Endometrial microvascular endothelial cells (primary cell): ENCODE data around the gene SIN3A. TPM values are rescaled to one million over a fixed set of nuclear protein-coding genes. Genes with fewer than 3 reads are reported as not detected.
"Not testable (repeated sequence)": the region's sequence is repeated elsewhere in the genome, so short reads cannot be mapped to it uniquely, and the experiment has no call there.

Source experiments
- in situ Hi-C: cut with HindIII; loops from 2 replicates; pipeline ENCODE4 v1.10.0; 2017; ENCODE audit warnings: low sequenced_read_pairs, low pct_unique_long_range_greater_than_20kb; ENCODE audit errors: inconsistent ontology term
- total RNA-seq: library from RNA; depleted of rRNA; stranded (reverse); fragments of >200 nt; gene quantifications from one replicate; pipeline ENCODE4 v1.2.3, GENCODE V29; 2015; ENCODE audit errors: inconsistent ontology term

The SIN3A gene
- total RNA-seq: 21.0 TPM

DNA sequence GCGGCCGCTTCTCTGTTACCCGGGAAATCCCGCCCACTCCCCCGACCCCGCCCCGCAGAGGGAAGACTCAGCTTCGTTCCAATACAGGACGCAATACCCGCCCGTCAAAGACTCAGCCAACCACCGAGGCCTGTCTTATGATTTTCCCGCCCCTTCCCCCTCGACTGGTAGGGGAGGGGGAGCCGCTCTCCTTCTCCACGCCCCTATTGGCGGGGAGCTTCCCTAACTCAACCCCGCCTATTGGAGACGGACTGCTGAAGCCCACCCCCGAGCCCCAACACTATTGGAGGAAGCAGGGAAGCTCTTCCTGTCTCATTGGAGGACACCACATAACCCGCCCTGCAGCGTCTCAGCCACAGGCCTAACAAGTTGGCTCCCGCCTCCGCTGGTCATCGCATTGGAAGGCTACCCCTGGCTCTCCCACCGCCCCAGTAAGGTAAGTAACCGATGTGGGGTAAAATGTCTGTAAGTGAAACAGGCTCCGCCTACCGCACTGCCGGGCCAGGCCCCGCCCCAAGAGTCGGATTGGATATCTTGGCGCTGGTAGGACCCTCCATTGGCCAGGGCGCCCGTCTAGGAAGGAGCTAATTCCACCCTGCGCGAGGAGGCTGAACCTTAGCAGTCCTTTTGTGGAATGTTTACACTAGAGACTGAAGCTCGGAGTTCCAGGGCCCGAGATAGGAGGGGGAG lies at the start of gene SIN3A:
Gene SIN3A (minus strand): TSS at position 17 of the 690 bp plus-strand sequence. CDS start 21,315 bp downstream, outside the sequence.
- in situ Hi-C loops: no loop called here

DNA sequence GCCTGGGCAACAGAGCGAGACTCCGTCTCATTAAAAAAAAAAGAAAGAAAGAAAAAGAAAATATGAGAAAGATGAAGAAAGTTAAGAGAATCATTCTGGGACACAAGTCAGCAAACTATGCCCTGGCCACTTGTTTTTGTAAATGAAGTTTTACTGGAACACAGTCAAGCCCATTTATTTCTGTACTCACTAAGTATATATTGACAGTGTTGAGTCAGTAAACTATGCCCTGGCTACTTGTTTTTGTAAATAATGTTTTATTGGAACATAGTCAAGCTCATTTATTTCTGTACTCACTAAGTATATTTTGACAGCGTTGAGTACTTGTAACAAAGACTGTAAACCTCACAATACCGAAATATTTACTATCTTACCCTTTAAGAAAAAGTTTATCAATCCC lies 42.2 kb upstream of the SIN3A start:
- in situ Hi-C loops: no loop called here

DNA sequence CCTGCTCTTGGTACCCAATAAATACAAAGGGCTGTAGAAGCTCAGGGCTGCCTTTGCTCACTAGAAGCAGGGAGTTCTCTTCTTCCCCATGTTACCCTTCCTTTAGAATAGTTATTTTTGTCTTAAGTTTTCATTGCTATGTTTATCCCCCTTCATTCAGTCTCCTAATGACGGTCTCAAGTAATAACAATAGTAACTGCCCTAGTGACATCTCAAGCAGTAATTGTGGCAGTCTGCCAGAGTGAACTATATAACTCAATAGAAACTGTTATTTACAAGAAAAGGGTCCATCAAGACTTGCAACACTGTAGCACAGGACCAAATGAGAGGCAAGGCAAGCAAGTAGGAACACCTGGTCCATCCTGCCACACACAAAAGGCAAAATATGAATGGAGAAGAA lies 32.5 kb upstream of the SIN3A start:
- in situ Hi-C loops: no loop called here

DNA sequence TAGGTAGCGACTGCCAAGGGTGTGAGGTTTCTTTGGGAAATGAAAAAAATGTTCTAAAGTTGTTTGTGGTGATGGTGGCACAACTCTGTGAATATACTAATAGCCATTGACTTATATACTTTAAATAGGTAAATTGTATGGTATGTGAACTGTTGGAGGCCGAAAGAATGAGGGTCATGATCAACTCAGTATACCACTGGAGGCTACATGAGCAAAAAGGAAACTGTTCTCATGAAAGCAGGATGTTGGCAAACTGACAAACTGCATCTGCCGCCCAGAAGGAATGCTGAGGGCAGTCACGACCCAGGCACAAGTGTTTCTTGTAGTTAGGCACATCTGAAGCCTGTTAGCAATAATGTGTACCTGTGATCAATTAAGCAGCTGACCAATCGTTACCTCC lies 32.1 kb upstream of the SIN3A start:
- in situ Hi-C loops: not testable (repeated sequence)

DNA sequence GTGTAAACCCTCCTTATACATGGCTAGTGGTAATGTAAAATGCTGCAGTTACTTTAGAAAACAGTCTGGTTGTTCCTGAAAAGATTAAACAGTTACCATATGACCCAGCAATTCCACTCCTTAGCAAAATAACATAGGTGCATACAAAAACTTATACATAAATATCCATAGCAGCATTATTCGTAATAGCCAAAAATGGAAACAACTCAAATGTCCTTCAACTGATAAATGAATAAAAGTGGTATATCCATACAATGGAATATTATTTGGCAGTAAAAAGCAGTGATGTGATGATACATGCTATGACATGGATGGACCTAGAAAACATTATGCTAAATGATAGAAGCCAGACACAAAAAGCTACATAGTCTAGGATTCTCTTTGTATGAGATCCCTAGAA lies 31.6 kb upstream of the SIN3A start:
- in situ Hi-C loops: no loop called here

DNA sequence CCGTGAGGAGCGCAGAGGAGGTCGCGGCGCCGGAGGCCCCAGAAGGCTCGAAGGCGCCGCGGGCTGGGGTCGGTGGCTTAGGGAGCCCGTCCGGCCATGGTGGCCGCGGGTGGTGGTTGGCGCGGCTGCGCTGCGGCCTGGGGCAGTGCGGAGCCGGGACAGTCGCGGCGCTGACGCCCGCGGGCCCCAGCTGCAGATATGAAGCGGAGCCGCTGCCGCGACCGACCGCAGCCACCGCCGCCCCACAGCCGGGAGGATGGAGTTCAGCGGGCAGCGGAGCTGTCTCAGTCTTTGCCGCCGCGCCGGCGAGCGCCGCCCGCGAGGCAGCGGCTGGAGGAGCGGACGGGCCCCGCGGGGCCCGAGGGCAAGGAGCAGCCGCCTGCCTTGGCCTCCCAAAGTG lies 29.0 kb upstream of the SIN3A start:
- in situ Hi-C loops: not testable (repeated sequence)

DNA sequence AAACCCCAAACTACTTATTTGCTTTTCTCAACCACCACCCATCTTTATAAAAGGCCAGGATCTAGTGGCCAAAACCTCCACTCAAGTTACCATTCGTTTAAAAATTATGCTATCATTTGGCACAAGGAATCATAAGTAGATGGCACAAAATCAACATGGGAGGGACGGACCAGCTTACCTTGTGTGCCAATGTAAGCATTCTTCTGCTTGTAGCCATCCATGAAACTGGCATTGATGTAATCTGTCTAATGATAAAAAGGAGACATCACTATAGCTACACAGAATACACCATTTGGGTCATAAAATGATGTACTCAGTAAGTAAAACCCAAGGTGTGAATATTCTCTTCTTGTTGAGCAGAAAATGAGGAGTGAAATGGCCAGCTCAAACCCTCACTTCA lies 28.2 kb upstream of the SIN3A start:
- in situ Hi-C loops: no loop called here

DNA sequence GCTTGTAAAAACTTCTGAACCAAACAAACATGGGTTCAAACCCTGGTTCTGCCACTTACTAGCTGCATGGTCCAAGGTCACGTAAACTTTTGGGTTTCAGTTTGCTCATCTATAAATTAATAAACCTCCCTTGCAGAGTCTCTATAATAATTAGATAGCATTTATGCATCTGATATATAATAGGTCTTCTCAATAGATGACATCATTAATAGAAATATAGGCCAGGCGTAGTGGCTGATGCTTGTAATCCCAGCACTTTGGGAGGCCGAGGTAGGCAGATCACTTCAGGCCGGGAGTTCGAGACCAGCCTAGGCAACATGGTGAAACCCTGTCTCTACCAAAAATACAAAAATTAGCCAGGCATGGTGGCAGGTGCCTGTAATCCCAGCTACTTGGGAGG lies 25.6 kb upstream of the SIN3A start:
- in situ Hi-C loops: not testable (repeated sequence)

DNA sequence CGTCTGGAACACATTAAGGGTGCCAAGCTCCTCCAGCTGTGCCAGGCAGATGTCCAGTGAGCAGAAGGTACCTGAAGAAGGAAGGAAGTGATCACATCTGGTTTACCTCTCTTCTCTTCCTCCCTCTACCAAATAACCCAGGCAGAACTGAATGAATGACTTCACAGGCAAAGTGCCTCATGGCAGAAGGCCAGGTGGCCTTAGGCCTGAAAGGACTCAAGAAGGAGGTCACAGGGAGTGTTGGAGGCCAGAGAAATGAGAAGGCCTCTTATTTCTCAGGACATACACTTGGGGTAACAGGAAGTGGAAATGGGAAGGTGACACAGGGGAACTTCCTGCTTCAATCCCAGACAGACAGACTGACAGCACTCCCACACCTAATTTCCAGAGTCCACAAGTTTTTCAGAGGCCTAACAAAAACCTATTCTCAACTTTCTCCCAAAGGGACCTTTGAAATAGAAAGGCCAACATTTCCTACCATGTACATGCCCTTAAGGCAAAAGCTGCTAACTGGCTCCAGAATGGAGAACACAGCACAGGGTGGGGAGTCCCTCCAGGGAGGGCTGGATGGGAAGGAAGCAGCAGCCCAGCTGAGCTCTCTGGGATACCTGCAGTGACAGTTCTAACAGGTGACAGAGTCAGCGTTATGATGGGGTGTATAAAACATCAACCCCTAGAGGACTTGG lies 17.6 kb upstream of the SIN3A start:
- in situ Hi-C loops: no loop called here

DNA sequence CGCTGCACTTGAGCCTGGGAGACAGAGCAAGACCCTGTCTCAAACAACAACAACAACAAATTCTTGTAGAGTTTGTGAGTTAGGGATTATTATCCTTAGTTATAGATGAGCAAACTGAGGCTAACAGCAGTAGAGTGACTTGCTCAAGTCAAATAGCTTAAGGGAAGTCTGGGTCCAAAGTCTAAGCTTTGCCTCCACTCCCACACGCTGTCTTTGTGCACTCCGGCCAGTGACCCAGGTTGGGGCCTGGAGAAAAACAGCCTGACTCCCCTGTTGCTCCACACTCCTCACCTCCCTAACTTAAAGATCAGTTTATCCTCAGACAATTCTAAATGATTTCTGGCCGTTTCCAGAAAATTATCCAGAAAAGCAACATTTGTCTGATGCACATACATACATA lies 9.2 kb upstream of the SIN3A start:
- in situ Hi-C loops: no loop called here

DNA sequence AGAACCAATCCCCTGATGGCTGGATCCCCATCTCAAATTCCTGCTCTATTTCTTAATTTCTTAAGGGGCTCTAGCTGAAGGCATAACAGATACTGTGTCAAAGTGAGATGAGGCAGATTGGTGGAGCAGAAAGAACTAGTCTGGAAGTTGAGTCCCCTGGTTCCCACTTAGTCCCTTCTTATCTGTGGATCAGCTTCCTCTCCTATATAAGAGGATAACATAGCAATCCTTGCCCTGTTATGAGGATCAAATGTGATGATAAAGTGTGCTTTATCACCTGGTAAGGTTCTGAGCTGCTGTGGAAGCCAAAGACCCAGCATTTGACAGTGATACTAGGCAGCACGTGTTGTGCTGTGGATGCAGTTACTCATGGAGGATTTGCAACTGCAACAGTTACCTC lies 8.1 kb upstream of the SIN3A start:
- in situ Hi-C loops: no loop called here

DNA sequence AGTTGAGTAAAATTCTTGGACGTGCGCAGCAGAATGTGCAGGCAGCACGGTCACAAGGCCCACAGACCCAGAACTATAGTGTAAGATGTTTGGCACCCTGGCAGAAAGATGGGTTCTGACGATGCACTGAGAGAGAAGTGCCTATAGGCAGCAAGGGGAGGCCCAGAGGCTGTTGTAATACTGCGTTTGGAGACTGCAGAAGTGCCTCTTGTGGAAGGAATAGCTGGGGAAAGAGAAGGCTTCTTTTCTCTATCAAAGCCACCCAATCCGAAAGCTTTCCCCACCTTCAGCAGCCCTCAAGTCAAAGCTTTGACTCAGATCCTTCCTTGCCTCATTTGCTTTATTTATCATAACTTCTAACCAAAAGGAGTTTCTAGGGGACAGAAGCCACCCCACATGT lies 5.2 kb upstream of the SIN3A start:
- in situ Hi-C loops: no loop called here

DNA sequence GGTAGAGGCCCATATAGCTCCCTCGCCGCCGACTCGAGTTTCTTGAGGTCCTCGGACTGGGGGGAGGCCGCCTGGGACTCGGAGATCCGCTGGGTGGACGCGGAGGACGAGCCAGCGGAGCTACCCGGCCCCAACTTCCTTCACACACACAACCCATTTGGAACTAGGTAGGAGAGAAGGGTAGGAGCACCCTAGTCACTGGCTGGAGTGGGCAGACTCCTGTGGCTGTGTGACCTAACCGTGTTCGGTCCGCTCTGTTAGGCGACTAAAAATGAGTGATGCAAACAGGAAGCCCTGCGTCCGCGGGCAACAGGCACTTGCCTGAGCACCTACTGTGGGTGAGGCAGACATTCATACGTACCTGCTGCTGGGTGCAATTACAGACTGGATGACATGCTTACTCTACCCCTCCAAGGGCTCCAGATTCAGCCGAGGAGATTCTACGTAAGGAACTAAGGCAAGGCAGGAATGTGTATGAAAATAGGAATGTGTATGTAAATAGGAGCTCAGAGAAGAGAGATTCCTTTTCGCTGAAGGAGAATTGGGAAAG lies 4.6 kb upstream of the SIN3A start:
- in situ Hi-C loops: no loop called here

DNA sequence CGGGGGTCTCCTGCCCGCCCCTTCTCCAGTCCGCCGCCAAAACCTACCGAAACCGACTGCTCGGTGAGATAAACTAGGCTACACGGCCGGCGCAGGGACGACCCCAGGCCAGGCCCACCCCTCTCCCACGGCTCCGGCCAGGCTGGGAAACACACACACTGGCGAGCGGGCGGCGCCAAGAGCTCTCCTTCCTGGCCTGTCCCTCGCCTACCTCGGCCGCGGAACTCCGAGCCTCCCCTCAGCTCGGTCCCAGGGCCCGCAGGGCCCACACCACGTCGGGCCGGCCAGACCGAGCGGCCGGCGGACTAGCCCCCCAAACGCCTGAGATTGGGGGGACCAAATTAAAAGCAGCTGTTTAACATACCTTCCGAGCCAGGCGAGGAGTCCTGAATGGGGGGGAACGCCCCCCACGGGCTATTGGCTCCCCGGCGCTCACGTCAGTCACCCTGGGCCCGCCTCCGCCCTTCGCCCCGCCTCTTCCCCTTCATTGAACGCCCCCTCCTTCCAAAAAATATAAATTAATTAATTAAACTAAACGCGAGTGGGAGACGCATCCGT lies 4.0 kb upstream of the SIN3A start:
- in situ Hi-C loops: no loop called here

DNA sequence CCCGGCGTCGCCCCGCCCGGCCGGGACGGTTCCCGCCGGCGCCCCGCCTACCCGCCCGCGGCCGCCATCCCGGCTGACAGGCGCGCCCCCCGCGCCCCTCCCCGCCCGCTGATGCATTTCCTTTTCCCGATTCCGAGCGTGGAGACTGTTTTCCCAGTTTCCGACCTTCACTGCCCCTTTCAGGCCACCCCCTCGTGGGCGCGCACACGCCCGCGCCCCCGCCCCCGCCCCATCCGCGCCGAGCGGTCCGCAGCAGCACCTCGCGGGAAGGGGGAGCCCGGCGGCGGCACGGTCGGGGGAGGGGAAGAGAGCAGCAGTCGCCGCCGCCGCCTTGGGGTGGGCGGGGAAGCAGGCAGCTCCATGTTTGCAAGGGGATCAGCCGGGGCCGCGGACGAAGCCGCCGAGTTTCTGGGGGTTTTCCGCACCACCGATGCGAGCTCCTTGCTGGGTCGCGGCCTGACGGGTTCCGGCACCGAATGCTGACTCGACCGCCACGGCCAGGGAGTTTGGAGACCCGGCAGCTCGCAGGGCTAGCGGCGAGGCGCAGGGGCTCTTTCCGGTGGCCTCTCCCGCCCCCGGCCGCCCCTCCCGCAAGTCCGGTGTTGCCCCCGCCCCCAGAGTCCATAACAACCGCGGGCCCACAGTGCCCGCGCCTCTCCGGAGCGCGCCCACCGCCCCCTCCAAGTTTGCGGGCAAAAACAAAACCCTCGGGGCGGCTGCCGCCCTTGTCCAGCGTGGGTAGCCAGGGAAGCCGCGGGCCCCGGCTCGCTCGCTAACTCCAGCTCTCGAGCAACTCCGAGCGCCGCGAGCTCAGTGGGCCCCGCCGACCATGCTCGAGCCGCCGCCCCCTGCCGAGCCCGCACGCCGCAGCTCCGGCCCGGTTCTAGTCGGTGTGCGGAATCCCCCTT lies 3.2 kb upstream of the SIN3A start:
- in situ Hi-C loops: no loop called here

DNA sequence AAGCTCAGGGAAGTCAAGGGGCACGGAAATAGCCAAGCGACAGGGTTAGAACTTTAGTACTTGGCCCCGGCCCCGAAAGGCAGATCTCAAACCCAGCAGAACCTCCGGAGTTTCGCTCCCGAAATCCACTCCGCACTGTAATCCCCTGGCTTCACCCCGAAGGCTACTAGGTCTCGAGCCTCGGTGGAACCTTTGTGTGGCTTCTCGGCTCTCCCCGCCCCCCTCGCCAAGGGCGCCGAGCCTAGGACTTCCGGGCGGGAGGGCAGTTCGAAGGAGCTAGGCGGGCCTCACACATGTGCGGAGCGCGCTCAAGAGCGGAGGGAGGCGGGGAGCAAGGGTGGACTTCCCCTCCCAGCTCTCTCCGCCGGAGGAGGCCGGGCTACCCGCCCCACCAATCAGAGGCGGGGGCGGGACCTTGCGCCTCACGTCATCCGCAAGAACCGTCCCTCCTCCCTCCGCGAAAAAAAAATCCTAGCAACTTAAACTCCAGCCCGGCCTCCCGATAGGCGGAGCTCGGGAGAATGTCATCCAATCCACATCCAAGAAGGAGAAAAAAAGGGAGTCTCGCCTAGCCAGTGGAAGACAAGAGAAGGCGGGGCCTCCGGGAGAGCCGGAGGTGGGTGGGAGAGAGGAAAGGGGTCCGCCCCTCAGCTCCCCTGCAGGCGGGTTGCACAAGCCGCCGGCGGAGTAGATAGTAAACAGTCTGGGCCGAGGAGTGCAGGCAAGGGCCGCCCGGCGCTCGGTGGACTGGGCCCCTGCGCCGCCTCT lies 2.4 kb upstream of the SIN3A start:
- in situ Hi-C loops: no loop called here

DNA sequence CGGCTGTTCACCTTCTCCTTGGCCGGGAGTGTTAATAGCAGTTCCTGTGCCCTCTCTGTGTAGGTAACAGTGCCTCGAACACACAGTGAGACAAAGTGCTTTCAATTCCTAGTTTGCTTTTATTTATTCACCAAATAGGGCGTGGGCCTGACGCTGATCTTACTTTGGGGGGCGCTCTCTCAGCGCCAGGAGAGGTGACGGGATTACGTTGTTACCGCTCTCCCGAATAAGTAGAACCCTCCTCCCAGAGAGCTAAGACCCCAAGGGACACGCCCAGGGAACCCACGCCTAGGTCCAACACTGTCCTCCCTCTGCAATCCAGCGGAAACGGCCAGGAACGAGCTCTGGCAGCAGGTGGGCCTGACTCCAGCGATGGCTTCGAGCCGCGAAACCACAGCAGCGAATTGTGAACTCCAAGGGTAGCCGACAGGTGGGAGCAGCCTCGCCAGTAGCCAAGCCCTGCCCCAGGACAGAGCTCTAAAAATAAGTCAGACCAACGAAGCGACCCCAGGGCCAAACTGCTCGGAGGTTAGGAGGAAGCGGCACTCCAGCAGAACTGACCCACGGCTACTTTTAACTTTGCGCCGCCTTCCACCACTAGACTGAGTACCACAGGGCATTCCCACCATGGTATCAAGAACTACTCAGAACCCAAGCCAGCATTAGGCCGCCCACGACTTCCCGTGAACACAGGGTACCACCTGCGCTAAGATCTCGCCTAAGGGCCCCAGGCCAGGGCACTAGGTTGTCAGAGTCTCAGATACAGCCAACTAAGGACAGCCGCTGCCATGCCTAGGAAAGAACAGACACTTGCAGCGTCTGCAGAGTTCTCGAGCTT lies 1.6 kb upstream of the SIN3A start:
- in situ Hi-C loops: no loop called here
